Adrenal gland (tissue), 12 donors: Measurements from ENCODE around the gene ABCC3. TPM values are rescaled to one million over a fixed set of nuclear protein-coding genes. Genes with fewer than 3 reads are reported as not detected.

Experiments used
- DNase-seq, 7 donors: peaks; one replicate each; pipeline ENCODE4 v3.0.0-alpha.2; 2019 to 2020
- H3K27ac ChIP-seq, 5 donors: fragments of 200-600 bp; sonication (generic) in 4 of 5; 1 replicate in 3 of 5; 2 replicates in 2 of 5; pipeline versions ENCODE4 v1.5.1 to v1.8.0; 2016 to 2020; ENCODE audit warnings: mild to moderate bottlenecking in 1 of 5
- H3K27me3 ChIP-seq: fragments of 200-600 bp; 2 replicates; pipeline ENCODE4 v1.8.0; 2021
- H3K36me3 ChIP-seq, 2 donors: fragments of 200-600 bp; replicated peaks in 1 of 2; 1 replicate in 1 of 2; 2 replicates in 1 of 2; pipeline versions ENCODE4 v1.5.1 to v1.8.0; 2018 to 2022
- H3K4me1 ChIP-seq, 2 donors: fragments of 200-600 bp; replicated peaks in 1 of 2; 1 replicate in 1 of 2; 2 replicates in 1 of 2; pipeline versions ENCODE4 v1.5.1 to v1.8.0; 2018 to 2021
- H3K4me3 ChIP-seq, 4 donors: fragments of 200-600 bp; sonication (generic) in 3 of 4; one replicate each; pipeline ENCODE4 v1.5.1; 2016 to 2018
- H3K9me3 ChIP-seq, 3 donors: fragments of 200-600 bp; sonication (generic) in 1 of 3; replicated peaks in 1 of 3; 1 replicate in 2 of 3; 2 replicates in 1 of 3; pipeline versions ENCODE4 v1.5.1 to v1.8.0; 2016 to 2021
- CTCF ChIP-seq, 6 experiments: fragments of 450-650 bp in 4 of 6; fragments of 200-600 bp in 2 of 6; sonication (generic) in 1 of 6; IDR thresholded peaks; 1 replicate in 5 of 6; 2 replicates in 1 of 6; pipeline versions ENCODE4 v1.5.1 to v1.8.0; 2016 to 2021; ENCODE audit warnings: antibody characterized with exemption in 6 of 6, mild to moderate bottlenecking in 2 of 6, moderate library complexity in 1 of 6
- POLR2A ChIP-seq, 2 donors: fragments of 450-650 bp; IDR thresholded peaks; one replicate each; pipeline ENCODE4 v1.6.1; 2017; ENCODE audit warnings: antibody characterized with exemption in 2 of 2, mild to moderate bottlenecking in 2 of 2, moderate library complexity in 1 of 2
- WGBS, 4 donors: extraction: QIAGEN DNeasy Blood & Tissue Kit in 2 of 4; methylation state at CpG; one replicate each; pipeline versions ENCODE4 v1.1.5 to v1.1.7; 2013 to 2017; 5-methylcytosine and 5-hydroxymethylcytosine counted together
- intact Hi-C, 2 donors: fragments of 100-400 bp; cut with DNase I; formaldehyde crosslinking; loops; one replicate each; pipeline versions ENCODE4 v1.14.1 to v1.15.0; 2022 to 2023
- polyA plus RNA-seq, 3 donors: library from polyadenylated mRNA; stranded (reverse); fragments of 200-250 nt in 2 of 3; fragments of 350-450 nt in 1 of 3; fragmentation: Illumina TruSeq in 1 of 3; extraction: RNeasy Lipid Tissue Mini Kit (QIAGEN cat#74804) in 1 of 3; gene quantifications; one replicate each; pipeline ENCODE4 v1.2.3, GENCODE V29; 2013 to 2014
- total RNA-seq, 9 donors: library from RNA; depleted of rRNA in 4 of 9; stranded (reverse); fragments of >200 nt in 4 of 9; fragments of 120-200 nt in 1 of 9; fragmentation: NEBNext Ultra II Directional in 1 of 9; extraction: Animal tissue kit (Norgen Biotek cat#: 25700) in 1 of 9; gene quantifications; one replicate each; pipeline versions ENCODE4 v1.1.0 to v1.2.4, GENCODE V29; 2013 to 2023
- donor health status: healthy with polysubstance abuse.
- donor health status: Bipolar disorder and iron deficiency.
- donor health status: DM: yes; HTN: yes; CAD: no.
- donor health status: DM: no; HTN: no; CAD: no.
- donor health status: DM: no; HTN: no; CAD: no.
- donor health status: DM: yes; HTN: yes; CAD: no.

The ABCC3 gene
- total and polyA plus RNA-seq, 12 donors: 7.2 to 448 (median 262) TPM

GRCh38 chr17:50645748-50646682 lies 11.3 kb downstream of the ABCC3 start:
- no peaks in the 10 kb centered on the region for H3K36me3 ChIP-seq
- no peak overlapping the region for H3K27ac ChIP-seq
- WGBS, 4 donors: 89 to 99% (median 96%) methylated on average over 3 of the region's 3 CpGs
- no peak for TF ChIP-seq POLR2A (IDR thresholded peaks at IDR 0.05)
- no peak for TF ChIP-seq CTCF (IDR thresholded peaks at IDR 0.05)
- no peak for DNase-seq
- intact Hi-C loops: no loop called here
- H3K4me1 ChIP-seq: peaks cover 28% of the 10 kb centered on the region in 2 donors
- no peaks in the 10 kb centered on the region for H3K9me3 ChIP-seq
- H3K27me3 ChIP-seq: no peaks in the 10 kb centered on the region
- no peak overlapping the region for H3K4me3 ChIP-seq

GRCh38 chr17:50647187-50647586 lies 12.5 kb downstream of the ABCC3 start:
- TF ChIP-seq POLR2A (IDR thresholded peaks at IDR 0.05) (no peak), CTCF (IDR thresholded peaks at IDR 0.05) (no peak)
- 49 to 85% (median 72%) methylated on average over 2 of the region's 2 CpGs for WGBS, 4 donors
- no peaks in the 10 kb centered on the region for H3K27me3 ChIP-seq
- peaks cover 16 to 17% of the 10 kb centered on the region in 2 donors for H3K4me1 ChIP-seq
- no peaks in the 10 kb centered on the region for H3K36me3 ChIP-seq
- DNase-seq: no peak
- H3K9me3 ChIP-seq: no peaks in the 10 kb centered on the region
- H3K4me3 ChIP-seq: no peak overlapping the region
- intact Hi-C loops: no loop called here
- H3K27ac ChIP-seq: peak overlapping the region in 1 of 5 donors; percentile 46

GRCh38 chr17:50649042-50649908 lies 14.6 kb downstream of the ABCC3 start:
- intact Hi-C loops: no loop called here
- no peaks in the 10 kb centered on the region for H3K36me3 ChIP-seq

More at GRCh38 chr17:50649042-50649908, 14.6 kb downstream of the ABCC3 start:
- Histone ChIP-seq H3K27me3 (no peaks in the 10 kb centered on the region), H3K4me3 (no peak overlapping the region), H3K9me3 (no peaks in the 10 kb centered on the region), H3K27ac (no peak overlapping the region), H3K4me1 (peaks cover 0 to 5% of the 10 kb centered on the region in 2 donors)
- no peak for TF ChIP-seq POLR2A (IDR thresholded peaks at IDR 0.05)
- TF ChIP-seq CTCF (IDR thresholded peaks at IDR 0.05): no peak
- DNase-seq: no peak
- WGBS, 4 donors: 83 to 85% (median 84%) methylated on average over 7 of the region's 7 CpGs
